ENCODE results near the gene CTSC. TPM values are rescaled to one million over a fixed set of nuclear protein-coding genes. Genes with fewer than 3 reads are reported as not detected.
A peak's percentile ranks its signal among the peaks of the same experiment; 100 is the strongest.
"Not testable (repeated sequence)": the region's sequence is repeated elsewhere in the genome, so short reads cannot be mapped to it uniquely, and the experiment has no call there.

Gene CTSC
- total RNA-seq, 1 donor from 2014 or later: 111 TPM

- DNase-seq: no peak
Observed at GRCh38 chr11:88281317-88281712, 56.2 kb downstream of the CTSC start.

- DNase-seq: peak; percentile 26
Observed at GRCh38 chr11:88280673-88281316, 56.7 kb downstream of the CTSC start.

- no peak for DNase-seq
Observed at GRCh38 chr11:88277349-88277915, 60.1 kb downstream of the CTSC start.

- no peak for DNase-seq
Observed at GRCh38 chr11:88275636-88276035, 61.9 kb downstream of the CTSC start.

GRCh38 chr11:88266919-88267318 lies 70.6 kb downstream of the CTSC start:
- DNase-seq: no peak

GRCh38 chr11:88266157-88266556 lies 71.4 kb downstream of the CTSC start:
- DNase-seq: no peak

- DNase-seq: no peak
Observed at GRCh38 chr11:88259431-88259830, 78.1 kb downstream of the CTSC start.

GRCh38 chr11:88252208-88252607 lies 85.3 kb downstream of the CTSC start:
- no peak for DNase-seq

- DNase-seq: no peak
Observed at GRCh38 chr11:88250566-88251242, 86.8 kb downstream of the CTSC start.

GRCh38 chr11:88249706-88250105 lies 87.8 kb downstream of the CTSC start:
- no peak for DNase-seq

- DNase-seq: no peak
Observed at GRCh38 chr11:88246696-88247095, 90.8 kb downstream of the CTSC start.

GRCh38 chr11:88245576-88245975 lies 92.0 kb downstream of the CTSC start:
- DNase-seq: not testable (repeated sequence)

Other genes starting within 250 kb of the CTSC start
- gene RAB38, start 162.3 kb downstream of the CTSC start, total RNA-seq: 36.2 TPM

All from skin of body (tissue), 2 donors.